ENCODE measurements around the gene XRCC1. TPM values are rescaled to one million over a fixed set of nuclear protein-coding genes. Genes with fewer than 3 reads are reported as not detected.

The XRCC1 gene
- 29.8 TPM for total RNA-seq (2013)
- polyA plus RNA-seq (10 to 100 TPM; 13.1 to 23.0 (median 19.3) TPM), polyA minus RNA-seq (17.2 and 26.2 TPM in 2 replicates), total RNA-seq (5.6 to 27.2 (median 18.4) reads per million in 11 experiments)

GRCh38 chr19:43575156-43575950 is at the start of gene XRCC1, which contains the start of gene PINLYP:
XRCC1 (minus strand) TSS chr19:43575527; CDS start chr19:43575458, 69 bp downstream.
PINLYP (plus strand) TSS chr19:43575801; CDS start chr19:43577192, 1,391 bp downstream.
- Histone ChIP-seq H3K4me3 (replicated peaks in 1 of 3; ENCODE audit: low read depth in 2 of 3, low read length in 3 of 3) (peak within 1 kb of the TSS; percentile 72 to 89 (median 87)), H3K9me3 (replicated peaks in 1 of 2; ENCODE audit: control insufficient read depth in 1 of 2, insufficient read depth in 1 of 2, low read length in 2 of 2) (no peaks in the 10 kb centered on the region), H3K4me1 (ENCODE audit: control insufficient read depth in 1 of 2, insufficient read depth in 2 of 2, low read length in 2 of 2) (peaks cover 25 to 28% of the 10 kb centered on the region in 2 donors), H3K79me2 (ENCODE audit: insufficient read depth, low read length) (peaks cover 34% of the 10 kb centered on the region), H3K36me3 (replicated peaks in 1 of 2; ENCODE audit: control insufficient read depth in 1 of 2, insufficient read depth in 2 of 2, low read length in 2 of 2) (peaks cover 0 to 17% of the 10 kb centered on the region in 2 donors), H3K4me2 (replicated peaks; ENCODE audit: extremely low read depth, low read length, poor library complexity, severe bottlenecking) (peak within 1 kb of the TSS; percentile 79), H4K20me1 (ENCODE audit: insufficient read depth, low read length) (no peaks in the 10 kb centered on the region), H3K9ac (ENCODE audit: insufficient read depth, low read length, poor library complexity, severe bottlenecking) (peak within 1 kb of the TSS; percentile 90), H3K27ac (ENCODE audit: low read depth in 1 of 2, low read length in 2 of 2) (peak within 1 kb of the TSS; percentile 71 to 96), H3K27me3 (ENCODE audit: control insufficient read depth in 2 of 2, insufficient read depth in 2 of 2, low read length in 2 of 2) (no peaks in the 10 kb centered on the region), H2AFZ (ENCODE audit: insufficient read depth, low read depth, low read length, poor library complexity, severe bottlenecking) (peak within 1 kb of the TSS; percentile 94)
- peaks cover 33% of the 10 kb centered on the region for H3K4me1 Mint-ChIP-seq
- H3K4me3 Mint-ChIP-seq, result peak within 1 kb of the TSS; percentile 87 to 96
- intact Hi-C loops (cut with micrococcal nuclease), result loop anchor here (1.0 kb wide), 1 partner anchor 21 kb away; the partner anchor contains the start of genes IRGQ (in 2 of the 2) and ZNF576 (in 2 of the 2)
- no peak for TF ChIP-seq CTCF (IDR thresholded peaks at IDR 0.05)
- H3K27ac Mint-ChIP-seq, result peak within 1 kb of the TSS; percentile 95 to 98 (median 97)
- H3K36me3 Mint-ChIP-seq, result peaks cover 10 to 22% of the 10 kb centered on the region in 2 donors
- DNase-seq, result peak; percentile 99
- no peaks in the 10 kb centered on the region for H3K9me3 Mint-ChIP-seq
- peaks cover 0 to 4% (median 0%) of the 10 kb centered on the region in 3 donors for H3K27me3 Mint-ChIP-seq (ENCODE audit: low read depth in 3 of 3)
- WGBS (ENCODE audit: insufficient coverage), result 0% methylated on average over 27 of the region's 51 CpGs

- Histone ChIP-seq H3K36me3 (replicated peaks in 1 of 2; ENCODE audit: control insufficient read depth in 1 of 2, insufficient read depth in 2 of 2, low read length in 2 of 2) (no peaks in the 10 kb centered on the region), H3K9ac (ENCODE audit: insufficient read depth, low read length, poor library complexity, severe bottlenecking) (no peak overlapping the region), H4K20me1 (ENCODE audit: insufficient read depth, low read length) (peaks cover 5% of the 10 kb centered on the region), H3K4me3 (replicated peaks in 1 of 3; ENCODE audit: low read depth in 2 of 3, low read length in 3 of 3) (no peak overlapping the region), H3K4me2 (replicated peaks; ENCODE audit: extremely low read depth, low read length, poor library complexity, severe bottlenecking) (no peak overlapping the region), H3K27me3 (ENCODE audit: control insufficient read depth in 2 of 2, insufficient read depth in 2 of 2, low read length in 2 of 2) (peaks cover 0 to 17% of the 10 kb centered on the region in 2 donors), H3K4me1 (ENCODE audit: control insufficient read depth in 1 of 2, insufficient read depth in 2 of 2, low read length in 2 of 2) (peaks cover 5 to 10% of the 10 kb centered on the region in 2 donors), H2AFZ (ENCODE audit: insufficient read depth, low read depth, low read length, poor library complexity, severe bottlenecking) (no peak overlapping the region), H3K27ac (ENCODE audit: low read depth in 1 of 2, low read length in 2 of 2) (no peak overlapping the region), H3K9me3 (replicated peaks in 1 of 2; ENCODE audit: control insufficient read depth in 1 of 2, insufficient read depth in 1 of 2, low read length in 2 of 2) (no peaks in the 10 kb centered on the region), H3K79me2 (ENCODE audit: insufficient read depth, low read length) (peaks cover 6% of the 10 kb centered on the region)
- H3K36me3 Mint-ChIP-seq, result no peaks in the 10 kb centered on the region
- intact Hi-C loops (cut with micrococcal nuclease), result no loop called here
- WGBS (ENCODE audit: insufficient coverage), result under 1% methylated on average over 20 of the region's 30 CpGs
- peaks cover 19% of the 10 kb centered on the region for H3K4me1 Mint-ChIP-seq
- H3K9me3 Mint-ChIP-seq, result peaks cover 1 to 13% (median 5%) of the 10 kb centered on the region in 7 donors
- DNase-seq, result peak; percentile 48 to 70 (median 54)
- H3K27me3 Mint-ChIP-seq (ENCODE audit: low read depth in 3 of 3), result peaks cover 17 to 34% (median 27%) of the 10 kb centered on the region in 3 donors
- peak; percentile 45 for TF ChIP-seq CTCF (IDR thresholded peaks at IDR 0.05)
- peak overlapping the region in 1 of 2 donors; percentile 30 for H3K4me3 Mint-ChIP-seq
- H3K27ac Mint-ChIP-seq, result no peak overlapping the region
Measured at GRCh38 chr19:43624933-43625332, 49.6 kb upstream of the XRCC1 start.

Data from CD14-positive monocyte (primary cell).